GM19324 (cell line): Measurements from ENCODE around the gene RBM20.
A peak's percentile ranks its signal among the peaks of the same experiment; 100 is the strongest.

Experiments used
- ATAC-seq: cut with Tn5 transposase; IDR thresholded peaks from one replicate; pipeline ENCODE4 v1.9.1; 2021; ENCODE audit warnings: mild to moderate bottlenecking, moderate library complexity; ENCODE audit not compliant: unreplicated experiment, low FRiP score

The RBM20 gene

GRCh38 chr10:110822712-110823311, 178.7 kb downstream of the RBM20 start:
- ATAC-seq: no peak

DNA sequence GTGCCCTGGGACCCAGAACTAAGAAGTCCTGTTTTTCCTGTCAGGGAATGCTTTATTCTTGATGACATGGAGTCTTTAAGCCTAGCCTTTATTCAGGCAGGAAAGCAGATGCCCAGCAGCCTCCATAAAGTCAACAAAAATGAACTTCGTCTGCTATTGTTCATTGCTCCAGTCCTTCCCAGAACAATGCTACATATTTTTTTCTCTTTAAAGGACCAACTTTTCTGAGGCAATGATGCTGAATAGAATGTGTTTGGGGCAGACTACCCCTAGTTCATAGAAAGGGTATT, 180.0 kb downstream of the RBM20 start:
- ATAC-seq: no peak

DNA sequence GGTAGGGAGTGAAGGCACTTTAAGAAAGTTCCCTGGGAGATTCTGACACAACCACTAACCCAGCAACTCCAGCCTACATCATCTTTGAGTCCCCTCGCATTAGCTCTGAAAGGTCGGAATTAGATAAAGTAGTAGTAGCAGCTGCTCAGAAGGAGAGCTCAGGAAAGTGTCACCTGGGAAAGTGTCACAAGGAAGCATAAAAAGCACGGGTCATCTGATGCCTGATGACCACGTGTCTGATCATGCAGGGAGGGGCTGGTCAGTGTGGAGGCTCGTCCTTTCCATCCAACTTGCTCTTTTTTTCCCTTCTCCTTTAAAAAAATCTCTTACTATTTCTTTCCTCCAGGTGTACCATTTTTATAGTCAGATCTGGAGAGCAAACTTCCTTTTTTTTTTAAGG, 180.5 kb downstream of the RBM20 start:
- ATAC-seq: no peak

DNA sequence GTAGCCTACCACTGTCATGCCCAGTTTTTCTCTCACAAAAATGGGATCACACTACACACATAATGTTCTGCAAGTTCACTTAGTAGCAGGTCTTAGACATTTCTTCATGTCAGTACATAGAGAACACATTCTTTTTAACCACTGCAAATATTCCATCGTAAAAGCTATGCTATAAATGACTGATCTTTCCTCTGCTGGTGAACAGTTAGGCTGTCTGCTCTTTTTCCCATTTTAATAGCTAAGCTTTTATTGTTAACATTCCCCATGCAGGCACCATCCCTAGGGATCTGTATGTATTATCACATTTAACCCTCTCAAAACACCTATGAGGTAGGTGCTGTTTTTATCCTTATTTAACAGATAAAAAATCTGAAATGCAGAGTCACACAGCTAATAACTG, 181.4 kb downstream of the RBM20 start:
- no peak for ATAC-seq

- ATAC-seq: no peak
These were observed 183.3 kb downstream of the RBM20 start for GRCh38 chr10:110827410-110827809.

- no peak for ATAC-seq
These were observed 183.7 kb downstream of the RBM20 start for GRCh38 chr10:110827875-110828274.

GRCh38 chr10:110828525-110828924, 184.4 kb downstream of the RBM20 start:
- ATAC-seq: no peak

DNA sequence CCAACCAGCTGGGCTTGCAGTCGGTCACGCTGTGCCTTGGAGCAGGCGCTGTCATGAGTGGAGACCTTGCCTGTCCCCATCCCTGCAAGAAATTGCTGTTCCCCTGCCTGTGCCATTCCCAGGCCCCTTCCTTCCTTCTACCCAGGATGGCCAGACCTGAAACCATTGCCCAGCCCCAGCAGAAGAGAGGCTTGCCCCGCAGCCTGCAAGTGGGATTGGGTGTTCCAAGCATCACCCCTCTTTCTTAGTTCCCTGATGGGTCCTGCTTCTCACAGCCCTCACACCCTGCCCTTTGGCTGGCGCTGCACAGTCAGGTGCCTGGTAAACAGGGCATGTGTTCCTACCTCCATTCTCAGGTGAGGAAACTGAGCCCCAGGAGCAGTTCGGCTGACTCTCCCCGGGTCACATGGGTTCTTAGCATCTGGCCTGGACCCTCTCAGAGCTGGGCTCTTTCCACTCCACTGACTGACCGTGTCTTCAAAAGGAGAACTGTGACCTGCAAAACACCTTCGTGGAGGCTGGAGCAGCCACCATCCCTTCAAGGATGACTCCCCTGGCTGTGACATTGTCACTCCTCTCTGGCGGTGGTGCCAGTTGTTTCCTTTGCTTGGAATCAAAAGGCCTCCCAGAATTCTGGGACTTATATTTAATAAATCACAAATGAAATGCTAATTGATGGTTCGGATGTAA, 185.7 kb downstream of the RBM20 start:
- ATAC-seq: no peak

GRCh38 chr10:110833234-110833940, 189.3 kb downstream of the RBM20 start:
- no peak for ATAC-seq

- ATAC-seq: no peak
These were observed 189.9 kb downstream of the RBM20 start for GRCh38 chr10:110833941-110834628.

DNA sequence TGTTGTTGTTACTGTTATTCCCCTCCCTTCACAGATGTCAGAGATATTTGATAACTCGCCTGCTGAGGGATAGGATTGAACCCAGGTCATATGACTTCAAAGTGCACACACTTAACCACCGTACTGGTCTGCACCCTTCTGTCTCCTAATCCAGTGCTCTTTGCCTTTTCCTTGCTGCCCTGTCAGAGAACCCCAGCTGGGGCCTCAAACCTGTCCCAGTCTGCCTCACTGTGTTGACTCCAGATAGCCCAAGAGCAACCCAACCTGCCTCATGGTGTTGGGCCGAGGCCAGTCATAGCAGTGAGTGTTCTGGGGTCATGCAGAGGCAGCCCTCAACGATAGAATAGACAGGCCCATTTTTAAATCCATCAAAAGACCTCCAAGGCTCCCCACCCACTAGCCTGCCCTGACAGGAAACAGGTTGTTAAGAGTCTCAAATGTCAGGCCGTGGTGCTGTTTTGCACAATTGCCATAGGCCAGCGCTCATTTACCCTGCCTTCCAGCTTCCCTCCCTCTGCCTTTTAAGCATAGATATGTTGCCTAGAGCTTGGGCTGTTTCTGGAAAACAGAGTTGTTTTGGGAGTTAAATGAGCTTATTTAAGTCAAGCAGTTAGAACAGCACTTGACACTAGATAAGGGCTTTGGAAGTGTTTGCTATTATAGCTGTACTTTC, 190.6 kb downstream of the RBM20 start:
- ATAC-seq: no peak

- ATAC-seq: no peak
These were observed 191.7 kb downstream of the RBM20 start for GRCh38 chr10:110835841-110836240.

DNA sequence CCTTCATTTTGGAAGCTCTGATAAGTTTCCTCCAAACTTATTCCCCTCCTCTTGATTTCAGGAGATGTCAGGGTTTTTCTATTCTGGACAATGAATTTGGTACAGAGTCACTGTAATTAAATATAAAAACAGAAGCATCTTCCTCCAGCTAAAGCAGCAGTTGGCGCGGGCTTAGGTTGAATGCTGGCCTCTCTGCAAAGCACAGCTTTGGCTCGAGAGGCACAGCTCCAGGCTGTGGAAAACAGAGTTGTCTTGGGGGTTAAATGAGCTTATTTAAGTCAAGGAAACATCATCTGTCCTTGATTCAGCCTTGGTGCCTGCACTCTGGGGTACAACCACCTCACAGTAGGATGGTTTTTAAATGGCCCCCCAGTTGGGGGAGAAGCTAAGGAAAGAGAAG, 192.6 kb downstream of the RBM20 start:
- ATAC-seq: no peak

GRCh38 chr10:110837418-110838171, 193.5 kb downstream of the RBM20 start:
- ATAC-seq: no peak

DNA sequence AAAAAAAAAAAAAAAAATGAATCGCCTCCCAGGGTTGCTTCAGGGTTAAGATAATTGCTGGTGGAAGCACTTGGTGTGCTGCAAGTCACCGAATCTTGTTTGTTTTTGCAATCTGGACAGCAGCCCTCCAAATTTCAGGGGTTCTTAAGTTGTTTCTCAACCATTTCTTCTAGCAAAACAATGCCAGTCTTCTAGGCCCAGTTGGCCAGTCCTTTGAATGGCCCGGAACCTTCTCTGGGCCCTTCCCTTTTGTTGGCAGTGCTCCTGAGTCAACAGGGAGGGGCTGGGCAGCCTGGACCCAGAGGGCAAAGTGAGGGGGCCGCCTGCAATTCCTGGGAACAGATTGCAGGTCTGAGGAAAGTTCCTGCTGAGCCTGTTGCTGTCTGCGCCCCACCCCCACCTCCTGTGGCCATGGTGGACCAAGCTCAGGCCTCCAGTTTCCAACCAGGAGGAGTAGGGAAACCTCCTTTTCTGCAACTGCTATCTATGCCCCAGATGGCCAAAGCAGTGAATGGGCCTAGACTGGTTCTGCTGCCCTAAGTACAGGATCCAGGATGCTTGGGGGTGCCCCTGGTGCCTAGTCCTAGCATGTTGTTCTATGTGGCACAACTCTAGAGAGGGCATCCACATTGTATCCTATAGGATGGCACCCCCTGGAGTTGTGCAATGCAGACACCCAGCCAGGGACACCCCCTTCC, 196.2 kb downstream of the RBM20 start:
- ATAC-seq: no peak

- no peak for ATAC-seq
These were observed 196.8 kb downstream of the RBM20 start for GRCh38 chr10:110840923-110841428.

DNA sequence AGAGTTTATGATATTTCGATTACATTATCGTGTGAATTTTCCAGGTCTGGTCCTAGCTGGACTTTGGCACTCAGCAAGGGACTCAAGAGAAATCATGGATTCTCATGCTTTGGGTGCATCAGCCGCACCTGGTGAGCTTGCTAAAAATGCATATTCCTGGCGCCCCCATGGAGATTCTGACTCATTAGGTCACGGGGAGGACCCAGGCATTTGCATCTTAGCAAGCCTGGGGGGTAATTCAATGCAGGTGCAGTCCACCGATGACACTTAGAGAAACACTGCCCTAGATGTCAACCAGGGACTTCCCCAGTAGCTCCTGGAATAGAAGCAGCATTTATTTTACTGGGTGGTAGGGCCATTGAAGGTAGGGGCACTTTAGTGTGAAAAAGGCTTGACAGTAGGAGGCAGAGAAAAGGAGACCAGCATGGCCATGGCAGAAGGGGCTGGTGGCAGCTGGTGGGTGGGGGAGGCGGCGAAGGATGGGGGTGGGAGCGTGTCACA, 197.7 kb downstream of the RBM20 start:
- peak; percentile 75 for ATAC-seq

DNA sequence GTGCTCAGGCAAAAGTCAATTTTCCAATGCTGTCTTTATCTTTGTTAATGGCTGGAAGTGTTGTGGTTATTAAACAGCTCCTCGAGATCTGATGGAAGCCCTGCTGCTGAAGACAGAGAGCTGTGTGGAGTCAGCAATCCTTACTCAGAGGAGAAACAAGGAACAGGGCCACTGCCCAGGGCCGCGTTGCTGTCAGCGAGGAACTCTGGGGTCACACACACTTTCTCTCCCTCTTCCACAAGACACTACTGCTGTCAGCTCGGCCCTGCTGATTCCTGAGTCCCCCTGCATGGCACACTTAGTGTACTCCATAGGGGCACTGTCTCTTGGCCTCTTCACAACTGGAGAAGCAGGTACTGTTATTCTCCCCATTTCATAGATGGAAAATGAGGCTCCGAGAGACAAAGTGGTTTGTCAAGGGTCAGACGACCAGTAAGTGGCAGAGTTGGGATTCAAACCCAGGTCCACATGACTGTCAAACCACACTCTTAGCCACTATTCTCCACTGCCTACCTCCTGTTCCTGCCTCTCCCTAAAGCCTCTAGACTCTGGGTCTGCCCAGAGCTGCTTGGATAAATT, 198.3 kb downstream of the RBM20 start:
- ATAC-seq: no peak

DNA sequence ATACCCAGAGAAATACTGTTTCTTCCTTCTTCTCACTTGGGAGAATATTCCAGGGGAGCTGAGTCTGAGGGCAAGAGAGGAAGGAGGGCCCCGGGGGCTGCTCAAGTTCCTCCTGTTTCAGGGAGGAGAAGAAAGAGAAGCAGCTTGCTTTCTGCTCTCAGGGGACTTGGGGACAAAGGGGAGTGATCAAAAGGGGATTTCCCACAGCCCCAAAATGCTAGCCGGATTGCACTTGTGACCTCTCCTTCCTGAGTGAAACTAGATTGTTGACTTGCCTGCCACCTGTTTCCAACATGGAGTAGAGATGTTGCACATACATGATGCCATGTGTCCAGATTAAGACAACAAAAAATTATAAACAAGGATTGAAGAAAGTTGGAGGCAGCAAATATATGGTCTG, 198.9 kb downstream of the RBM20 start:
- peak; percentile 68 for ATAC-seq
